ENCODE results near the gene IFT20.

GRCh38 chr17:28350271-28350670 lies 15.0 kb upstream of the IFT20 start:
- TF ChIP-seq CTCF (IDR thresholded peaks at IDR 0.05; ENCODE audit: poor library complexity) = no peak
- TF ChIP-seq EZH2 (IDR thresholded peaks at IDR 0.05; ENCODE audit: borderline replicate concordance) = no peak
- no peak for TF ChIP-seq EZH2phosphoT487 (IDR thresholded peaks at IDR 0.05; ENCODE audit: low read depth, severe bottlenecking, unreplicated experiment)
